H1 (cell line): ENCODE measurements around the gene ZNF608. TPM values are rescaled to one million over a fixed set of nuclear protein-coding genes. Genes with fewer than 3 reads are reported as not detected.

Experiments
- CTCF ChIA-PET: fragments of 300-600 bp; sonication (Branson Sonifier 250); formaldehyde crosslinking; loops from one replicate; lab custom pipeline; 2021; ENCODE audit not compliant: partially characterized antibody; lab: Charles Lee
- POLR2A ChIA-PET: fragments of 300-600 bp; sonication (Branson Sonifier 250); formaldehyde crosslinking; loops from one replicate; lab custom pipeline; 2021; ENCODE audit warnings: inconsistent platforms; ENCODE audit not compliant: partially characterized antibody; lab: Charles Lee
- DNase-seq, 2 experiments: peaks; one replicate each; pipeline versions ENCODE4 v3.0.0 to v3.0.0-alpha.2; 2010 to 2022; ENCODE audit warnings: low spot score in 2 of 2, low read depth in 1 of 2, mixed read lengths in 1 of 2
- FAIRE-seq: peaks from 2 replicates; lab custom pipeline; 2011; peaks lifted over from hg19 to GRCh38; lab: Jason Lieb, UNC
- H2AFZ ChIP-seq: 2 replicates; pipeline ENCODE4 v1.8.1; 2012; ENCODE audit warnings: low read length, inconsistent platforms
- H2AK5ac ChIP-seq: 2 replicates; pipeline ENCODE4 v1.6.1; 2013; ENCODE audit warnings: low read depth, low read length
- H2BK120ac ChIP-seq: replicated peaks from 2 replicates; pipeline ENCODE3; 2013; ENCODE audit warnings: low read depth, low read length, inconsistent platforms
- H2BK12ac ChIP-seq: 2 replicates; pipeline ENCODE4 v1.6.1; 2013; ENCODE audit warnings: low read depth, low read length
- H2BK15ac ChIP-seq: 2 replicates; pipeline ENCODE4 v1.6.1; 2013; ENCODE audit warnings: low read length
- H2BK20ac ChIP-seq: 2 replicates; pipeline ENCODE4 v1.6.1; 2013; ENCODE audit warnings: low read length
- H2BK5ac ChIP-seq: 2 replicates; pipeline ENCODE4 v1.6.1; 2013; ENCODE audit warnings: low read depth, low read length
- H3K14ac ChIP-seq: 2 replicates; pipeline ENCODE4 v1.6.1; 2013; ENCODE audit warnings: inconsistent platforms; ENCODE audit not compliant: insufficient read length
- H3K18ac ChIP-seq: 2 replicates; pipeline ENCODE4 v1.6.1; 2013; ENCODE audit warnings: low read length; ENCODE audit errors: extremely low read depth
- H3K23ac ChIP-seq: 2 replicates; pipeline ENCODE4 v1.6.1; 2013; ENCODE audit warnings: inconsistent platforms; ENCODE audit not compliant: insufficient read length
- H3K23me2 ChIP-seq: 2 replicates; pipeline ENCODE4 v1.6.1; 2013; ENCODE audit warnings: low read depth, low read length
- H3K27ac ChIP-seq: 2 replicates; pipeline ENCODE4 v1.6.1; 2011; ENCODE audit warnings: low read depth, low read length, inconsistent platforms
- H3K27me3 ChIP-seq, 4 experiments: replicated peaks in 1 of 4; 1 replicate in 1 of 4; 2 replicates in 3 of 4; pipeline versions ENCODE4 v1.6.1 to v1.8.1; 2011 to 2013; ENCODE audit warnings: low read length in 3 of 4, mild to moderate bottlenecking in 3 of 4, inconsistent platforms in 2 of 4, mixed read lengths in 2 of 4, moderate library complexity in 1 of 4; ENCODE audit not compliant: control insufficient read depth in 3 of 4, insufficient read depth in 3 of 4; ENCODE audit errors: extremely low read depth in 1 of 4
- H3K36me3 ChIP-seq, 4 experiments: 2 replicates each; pipeline versions ENCODE4 v1.6.1 to v1.8.1; 2011 to 2013; ENCODE audit warnings: mild to moderate bottlenecking in 4 of 4, low read length in 3 of 4, moderate library complexity in 2 of 4, control low read depth in 1 of 4, inconsistent platforms in 1 of 4; ENCODE audit not compliant: insufficient read depth in 4 of 4, control insufficient read depth in 2 of 4
- H3K4ac ChIP-seq: replicated peaks from 2 replicates; pipeline ENCODE3; 2013; ENCODE audit warnings: low read length, low read depth, mixed read lengths, inconsistent platforms; ENCODE audit not compliant: insufficient read length
- H3K4me1 ChIP-seq, 4 experiments: replicated peaks in 1 of 4; 1 replicate in 1 of 4; 2 replicates in 3 of 4; pipeline versions ENCODE4 v1.6.1 to v1.8.1; 2011 to 2013; ENCODE audit warnings: low read length in 3 of 4, inconsistent platforms in 2 of 4, mixed read lengths in 1 of 4; ENCODE audit not compliant: insufficient read depth in 4 of 4, control insufficient read depth in 3 of 4
- H3K4me2 ChIP-seq, 2 experiments: 2 replicates each; pipeline versions ENCODE4 v1.6.1 to v1.8.1; 2011 to 2013; ENCODE audit warnings: low read depth in 2 of 2, low read length in 2 of 2, control low read depth in 1 of 2, inconsistent platforms in 1 of 2, mild to moderate bottlenecking in 1 of 2; ENCODE audit not compliant: insufficient read depth in 1 of 2
- H3K4me3 ChIP-seq, 4 experiments: fragments of 200-600, 300-600 bp in 1 of 4; sonication (generic), shearing (Covaris generic), sonication (Bioruptor Twin) in 1 of 4; 2 replicates each; pipeline versions ENCODE4 v1.5.1 to v1.8.1; 2011 to 2016; ENCODE audit warnings: low read length in 4 of 4, low read depth in 3 of 4, control low read depth in 2 of 4, inconsistent platforms in 2 of 4, mild to moderate bottlenecking in 2 of 4, mixed read lengths in 1 of 4, moderate library complexity in 1 of 4; ENCODE audit not compliant: insufficient read depth in 2 of 4; ENCODE audit errors: extremely low read depth in 1 of 4
- H3K56ac ChIP-seq: replicated peaks from 2 replicates; pipeline ENCODE3; 2013; ENCODE audit warnings: low read depth, mild to moderate bottlenecking, mixed read lengths, low read length, inconsistent platforms; ENCODE audit not compliant: insufficient read length
- H3K79me1 ChIP-seq: 2 replicates; pipeline ENCODE4 v1.6.1; 2013; ENCODE audit warnings: low read depth, low read length, control low read depth
- H3K79me2 ChIP-seq, 2 experiments: 2 replicates each; pipeline versions ENCODE4 v1.6.1 to v1.8.1; 2012 to 2013; ENCODE audit warnings: low read length in 2 of 2, mild to moderate bottlenecking in 2 of 2, inconsistent platforms in 1 of 2; ENCODE audit not compliant: insufficient read depth in 2 of 2, control insufficient read depth in 1 of 2
- H3K9ac ChIP-seq, 4 experiments: replicated peaks in 1 of 4; 1 replicate in 1 of 4; 2 replicates in 3 of 4; pipeline versions ENCODE4 v1.6.1 to v1.8.1; 2011 to 2013; ENCODE audit warnings: low read depth in 3 of 4, low read length in 3 of 4, control low read depth in 2 of 4, mild to moderate bottlenecking in 2 of 4, moderate library complexity in 2 of 4, inconsistent platforms in 1 of 4; ENCODE audit errors: extremely low read depth in 1 of 4
- H3K9me3 ChIP-seq, 2 experiments: 2 replicates each; pipeline versions ENCODE4 v1.6.1 to v1.8.1; 2012 to 2013; ENCODE audit warnings: mild to moderate bottlenecking in 2 of 2, moderate library complexity in 2 of 2, control low read depth in 1 of 2, inconsistent platforms in 1 of 2, low read depth in 1 of 2, low read length in 1 of 2, mixed read lengths in 1 of 2; ENCODE audit not compliant: insufficient read depth in 2 of 2
- H4K20me1 ChIP-seq, 2 experiments: replicated peaks in 1 of 2; 2 replicates each; pipeline versions ENCODE3 to v1.8.1; 2011 to 2013; ENCODE audit warnings: inconsistent platforms in 2 of 2, low read length in 2 of 2, mild to moderate bottlenecking in 1 of 2; ENCODE audit not compliant: insufficient read depth in 2 of 2, control insufficient read depth in 1 of 2
- H4K5ac ChIP-seq: 2 replicates; pipeline ENCODE4 v1.6.1; 2013; ENCODE audit warnings: low read length, low read depth, mixed read lengths, inconsistent platforms; ENCODE audit not compliant: insufficient read length
- H4K8ac ChIP-seq: 2 replicates; pipeline ENCODE4 v1.8.0; 2013; ENCODE audit warnings: mild to moderate bottlenecking, moderate library complexity, low read length, inconsistent platforms; ENCODE audit not compliant: insufficient read depth; ENCODE audit errors: extremely low read depth
- H4K91ac ChIP-seq: replicated peaks from 2 replicates; pipeline ENCODE3; 2013; ENCODE audit warnings: low read length, mixed read lengths, inconsistent platforms; ENCODE audit not compliant: insufficient read length
- HDAC6 ChIP-seq: IDR thresholded peaks from one replicate; pipeline ENCODE4 v1.7.1; 2012; ENCODE audit warnings: low read depth, mild to moderate bottlenecking, inconsistent platforms, low read length, moderate library complexity
- NRF1 ChIP-seq: IDR thresholded peaks from 2 replicates; pipeline ENCODE4 v1.6.1; 2011; ENCODE audit warnings: mild to moderate bottlenecking, low read depth, low read length, improper control_type of control experiment
- SP4 ChIP-seq: IDR thresholded peaks from 2 replicates; pipeline ENCODE4 v1.6.1; 2012; ENCODE audit warnings: low read length, inconsistent platforms
- WGBS, 2 experiments: shearing (Covaris generic) in 1 of 2; methylation state at CpG; one replicate each; pipeline versions ENCODE4 v1.1.6 to v1.1.7; 2013 to 2015; ENCODE audit warnings: low lambda C conversion rate in 2 of 2, mixed read lengths in 2 of 2, inconsistent platforms in 1 of 2, low coverage in 1 of 2, missing lambda C conversion rate in 1 of 2; ENCODE audit not compliant: insufficient replicate concordance in 2 of 2, insufficient coverage in 1 of 2, insufficient read length in 1 of 2; ENCODE audit errors: extremely low coverage in 1 of 2, missing lambda C conversion rate in 1 of 2; 5-methylcytosine and 5-hydroxymethylcytosine counted together
- polyA plus RNA-seq, 7 experiments: library from polyadenylated mRNA; depleted of rRNA in 3 of 7; stranded (reverse) in 5 of 7; unstranded in 2 of 7; fragments of >200 nt in 5 of 7; fragments of 200-250 nt in 2 of 7; gene quantifications; 1 replicate in 5 of 7; 2 replicates in 1 of 7; 4 replicates in 1 of 7; pipeline versions ENCODE4 v1.2.1 to v1.2.3, GENCODE V29; 2011 to 2013; ENCODE audit warnings: missing spikeins in 2 of 7, mixed read lengths in 2 of 7
- total RNA-seq: library from RNA; stranded (reverse); fragmentation: NEBNext Ultra II Directional; extraction: Animal tissue kit (Norgen Biotek cat#: 25700); gene quantifications from 2 replicates; pipeline ENCODE4 v1.2.1, GENCODE V29; 2021
- TF ChIP-seq, protein P1 (sequence below), 3 experiments: IDR thresholded peaks; 1 replicate in 2 of 3; 2 replicates in 1 of 3; pipeline versions ENCODE4 v1.5.1 to v1.6.1; 2011; ENCODE audit warnings: low read length in 3 of 3, mild to moderate bottlenecking in 3 of 3, inconsistent platforms in 2 of 3, low read depth in 1 of 3, moderate library complexity in 1 of 3; ENCODE audit not compliant: insufficient read depth in 1 of 3; ENCODE audit errors: control extremely low read depth in 1 of 3

The ZNF608 gene
- total and polyA plus RNA-seq, 2 of the 8 experiments (the other 6 are each of a cell fraction or from before 2014, with no cell fraction given), result 17.2 to 40.8 TPM

GRCh38 chr5:124702525-124702924, 43.9 kb downstream of the ZNF608 start:
- Histone ChIP-seq H3K9ac (no peak overlapping the region), H3K4me2 (no peak overlapping the region; a peak in 1 of 4 replicates), H2BK120ac (no peak overlapping the region), H2BK15ac (no peak overlapping the region), H2BK20ac (no peak overlapping the region), H2AK5ac (no peak overlapping the region), H3K4ac (no peak overlapping the region), H3K23ac (no peak overlapping the region), H4K5ac (no peak overlapping the region), H4K91ac (no peak overlapping the region), H3K36me3 (peaks cover 0 to 5% (median 0%) of the 10 kb centered on the region in 4 experiments; a peak in 1 of 8 replicates), H3K14ac (no peak overlapping the region), H3K56ac (no peak overlapping the region), H4K8ac (no peak overlapping the region), H3K79me1 (peaks cover 15% of the 10 kb centered on the region; the same call in 1 of the 2 replicates), H3K23me2 (no peaks in the 10 kb centered on the region), H2BK5ac (no peak overlapping the region), H3K27me3 (peaks cover 0 to 1% (median 0%) of the 10 kb centered on the region in 4 experiments; a peak in 1 of 7 replicates), H3K4me1 (peaks cover 7 to 46% (median 40%) of the 10 kb centered on the region in 4 experiments), H3K4me3 (no peak overlapping the region), H2BK12ac (no peak overlapping the region), H3K27ac (no peak overlapping the region), H4K20me1 (peaks cover 10 to 12% of the 10 kb centered on the region in 2 experiments), H3K9me3 (no peaks in the 10 kb centered on the region), H2AFZ (no peak overlapping the region), H3K18ac (no peak overlapping the region), H3K79me2 (peaks cover 17 to 100% of the 10 kb centered on the region in 2 experiments)
- POLR2A ChIA-PET, result interaction anchor here (0.8 to 1.1 kb wide), 2 partner anchors 36 to 46 kb away, joined by 3 to 4 read pairs; no protein-coding TSS in a partner anchor
- DNase-seq, result no peak
- CTCF ChIA-PET, result no interaction called here
- no peak for FAIRE-seq
- WGBS, 2 experiments, result 77% methylated on average over 2 of the region's 2 CpGs; no CpG with 5 or more reads in 1 of the 2 experiments
- TF ChIP-seq, protein P1, sequence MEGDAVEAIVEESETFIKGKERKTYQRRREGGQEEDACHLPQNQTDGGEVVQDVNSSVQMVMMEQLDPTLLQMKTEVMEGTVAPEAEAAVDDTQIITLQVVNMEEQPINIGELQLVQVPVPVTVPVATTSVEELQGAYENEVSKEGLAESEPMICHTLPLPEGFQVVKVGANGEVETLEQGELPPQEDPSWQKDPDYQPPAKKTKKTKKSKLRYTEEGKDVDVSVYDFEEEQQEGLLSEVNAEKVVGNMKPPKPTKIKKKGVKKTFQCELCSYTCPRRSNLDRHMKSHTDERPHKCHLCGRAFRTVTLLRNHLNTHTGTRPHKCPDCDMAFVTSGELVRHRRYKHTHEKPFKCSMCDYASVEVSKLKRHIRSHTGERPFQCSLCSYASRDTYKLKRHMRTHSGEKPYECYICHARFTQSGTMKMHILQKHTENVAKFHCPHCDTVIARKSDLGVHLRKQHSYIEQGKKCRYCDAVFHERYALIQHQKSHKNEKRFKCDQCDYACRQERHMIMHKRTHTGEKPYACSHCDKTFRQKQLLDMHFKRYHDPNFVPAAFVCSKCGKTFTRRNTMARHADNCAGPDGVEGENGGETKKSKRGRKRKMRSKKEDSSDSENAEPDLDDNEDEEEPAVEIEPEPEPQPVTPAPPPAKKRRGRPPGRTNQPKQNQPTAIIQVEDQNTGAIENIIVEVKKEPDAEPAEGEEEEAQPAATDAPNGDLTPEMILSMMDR (IDR thresholded peaks at IDR 0.05; ENCODE audit: control extremely low read depth in 1 of 3, insufficient read depth in 1 of 3, low read depth in 1 of 3, low read length in 3 of 3), result no peak
- TF ChIP-seq NRF1 (no peak), HDAC6 (no peak), SP4 (no peak)
